RWPE2 (cell line): Measurements from ENCODE around the gene LHCGR.

Source experiments
- ATAC-seq: fragments of 200-7000 bp; cut with Tn5 transposase; 3 replicates; pipeline ENCODE4 v1.9.1; 2021; ENCODE audit warnings: low read depth
- DNase-seq: peaks from one replicate; pipeline ENCODE4 v3.0.0-alpha.2; 2020; ENCODE audit warnings: low spot score
- H3K27ac ChIP-seq: fragments of 450-650 bp; 2 replicates; pipeline ENCODE4 v1.5.1; 2017; ENCODE audit warnings: mild to moderate bottlenecking; ENCODE audit not compliant: poor library complexity, severe bottlenecking
- H3K27me3 ChIP-seq: fragments of 250-450 bp; sonication (Bioruptor Pico); 2 replicates; pipeline ENCODE4 v1.5.1; 2021; ENCODE audit warnings: mild to moderate bottlenecking, moderate library complexity; ENCODE audit not compliant: insufficient read depth, poor library complexity, severe bottlenecking
- H3K36me3 ChIP-seq: fragments of 250-450 bp; sonication (Bioruptor Pico); 2 replicates; pipeline ENCODE4 v1.5.1; 2020; ENCODE audit warnings: low read depth, mild to moderate bottlenecking, moderate library complexity
- H3K4me1 ChIP-seq: fragments of 250-450 bp; sonication (Bioruptor Pico); 2 replicates; pipeline ENCODE4 v1.5.1; 2021; ENCODE audit warnings: mild to moderate bottlenecking, moderate library complexity; ENCODE audit not compliant: insufficient read depth, poor library complexity, severe bottlenecking
- H3K4me3 ChIP-seq: fragments of 250-450 bp; sonication (Bioruptor Pico); 2 replicates; pipeline ENCODE4 v1.5.1; 2021; ENCODE audit warnings: mild to moderate bottlenecking, moderate library complexity; ENCODE audit not compliant: severe bottlenecking
- H3K9me3 ChIP-seq: fragments of 250-450 bp; sonication (Bioruptor Pico); 2 replicates; pipeline ENCODE4 v1.5.1; 2021; ENCODE audit warnings: mild to moderate bottlenecking, moderate library complexity; ENCODE audit not compliant: severe bottlenecking
- CTCF ChIP-seq: fragments of 450-650 bp; IDR thresholded peaks from one replicate; pipeline ENCODE4 v1.5.1; 2017; ENCODE audit warnings: mild to moderate bottlenecking, moderate library complexity; ENCODE audit not compliant: poor library complexity, severe bottlenecking

LHCGR gene

GRCh38 chr2:48693066-48693465, 62.5 kb downstream of the LHCGR start:
- no peak overlapping the region for H3K27ac ChIP-seq
- TF ChIP-seq CTCF: no peak
- no peak for ATAC-seq

GRCh38 chr2:48691935-48692691, 63.4 kb downstream of the LHCGR start:
- no peak for ATAC-seq
- TF ChIP-seq CTCF: no peak
- Histone ChIP-seq H3K4me1 (no peaks in the 10 kb centered on the region), H3K4me3 (no peak overlapping the region), H3K9me3 (no peaks in the 10 kb centered on the region), H3K27me3 (no peaks in the 10 kb centered on the region), H3K27ac (no peak overlapping the region), H3K36me3 (no peaks in the 10 kb centered on the region)
- no peak for DNase-seq

More at GRCh38 chr2:48693066-48693465, 62.5 kb downstream of the LHCGR start:
- no peak for DNase-seq
- Histone ChIP-seq H3K27me3 (no peaks in the 10 kb centered on the region), H3K36me3 (no peaks in the 10 kb centered on the region), H3K9me3 (no peaks in the 10 kb centered on the region), H3K4me3 (no peak overlapping the region), H3K4me1 (no peaks in the 10 kb centered on the region)

- DNase-seq (no peak), ATAC-seq (no peak)
- no peak for TF ChIP-seq CTCF
- H3K9me3 ChIP-seq: no peaks in the 10 kb centered on the region
- H3K4me3 ChIP-seq: no peak overlapping the region
- H3K36me3 ChIP-seq: no peaks in the 10 kb centered on the region
- no peaks in the 10 kb centered on the region for H3K4me1 ChIP-seq
- no peaks in the 10 kb centered on the region for H3K27me3 ChIP-seq
- H3K27ac ChIP-seq: no peak overlapping the region
Observed at GRCh38 chr2:48685126-48685525, 70.4 kb downstream of the LHCGR start.

GRCh38 chr2:48677450-48677849, 78.1 kb downstream of the LHCGR start:
- Histone ChIP-seq H3K27me3 (no peaks in the 10 kb centered on the region), H3K36me3 (no peaks in the 10 kb centered on the region), H3K27ac (no peak overlapping the region), H3K9me3 (no peaks in the 10 kb centered on the region), H3K4me3 (no peak overlapping the region), H3K4me1 (no peaks in the 10 kb centered on the region)
- DNase-seq: no peak
- no peak for ATAC-seq
- TF ChIP-seq CTCF: no peak

GRCh38 chr2:48674933-48675332, 80.6 kb downstream of the LHCGR start:
- Histone ChIP-seq H3K27ac (no peak overlapping the region), H3K4me1 (no peaks in the 10 kb centered on the region), H3K36me3 (no peaks in the 10 kb centered on the region), H3K4me3 (no peak overlapping the region), H3K9me3 (no peaks in the 10 kb centered on the region), H3K27me3 (no peaks in the 10 kb centered on the region)
- DNase-seq (no peak), ATAC-seq (no peak)
- TF ChIP-seq CTCF: no peak
